ENCODE results near the gene FCMR.
A peak's percentile ranks its signal among the peaks of the same experiment; 100 is the strongest.

The FCMR gene

DNA sequence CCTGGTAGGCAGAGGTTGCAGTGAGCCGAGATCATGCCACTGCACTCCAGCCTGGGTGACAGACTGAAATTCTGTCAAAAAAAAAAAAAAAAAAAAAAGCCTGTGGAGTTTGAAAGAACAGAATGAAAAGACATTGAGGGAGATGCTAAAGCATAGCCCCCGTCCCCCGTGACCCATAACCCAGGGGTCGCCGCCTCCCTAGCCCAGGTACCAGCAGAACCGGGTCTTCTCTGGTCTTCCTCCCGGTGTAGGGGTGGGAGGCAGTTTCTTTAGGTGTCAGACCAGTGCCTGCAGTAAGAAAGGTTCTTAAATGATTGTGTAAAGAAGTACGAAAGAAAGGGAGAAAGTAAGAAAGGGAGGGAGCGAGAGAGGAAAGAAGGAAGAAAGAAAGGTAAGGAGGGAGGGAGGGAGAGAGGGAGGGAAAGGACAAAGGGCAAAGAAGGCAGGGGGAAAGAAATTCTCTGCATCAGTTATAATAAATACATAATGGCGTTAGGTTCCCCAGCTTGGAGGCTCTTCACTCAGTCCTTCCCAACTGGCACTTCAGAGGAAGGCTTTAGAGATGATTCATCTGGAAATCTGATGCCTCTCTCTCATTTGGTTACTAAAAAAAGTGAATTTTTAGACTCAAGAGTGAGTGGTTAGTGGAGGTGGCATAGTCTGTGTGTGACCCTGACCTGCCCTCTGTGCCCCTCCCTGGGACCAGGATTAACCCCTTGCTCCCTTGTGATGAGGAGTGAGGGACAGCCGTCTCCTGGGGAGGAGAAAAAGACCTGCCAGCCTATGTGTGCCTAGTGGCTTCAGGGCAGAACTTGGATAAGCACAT, 23.4 kb downstream of the FCMR start:
- DNase-seq (ENCODE audit: insufficient read length, low spot score) (no peak), FAIRE-seq (no peak)
- TF ChIP-seq POLR2AphosphoS5 (IDR thresholded peaks at IDR 0.05; ENCODE audit: low read depth, low read length), result no peak
- TF ChIP-seq POLR2A (IDR thresholded peaks at IDR 0.05; ENCODE audit: low read depth, low read length), result no peak
- no peak for TF ChIP-seq SPI1 (IDR thresholded peaks at IDR 0.05; ENCODE audit: low read depth, low read length)
- no peak for TF ChIP-seq TAF1 (IDR thresholded peaks at IDR 0.05; ENCODE audit: low read depth, low read length)

DNA sequence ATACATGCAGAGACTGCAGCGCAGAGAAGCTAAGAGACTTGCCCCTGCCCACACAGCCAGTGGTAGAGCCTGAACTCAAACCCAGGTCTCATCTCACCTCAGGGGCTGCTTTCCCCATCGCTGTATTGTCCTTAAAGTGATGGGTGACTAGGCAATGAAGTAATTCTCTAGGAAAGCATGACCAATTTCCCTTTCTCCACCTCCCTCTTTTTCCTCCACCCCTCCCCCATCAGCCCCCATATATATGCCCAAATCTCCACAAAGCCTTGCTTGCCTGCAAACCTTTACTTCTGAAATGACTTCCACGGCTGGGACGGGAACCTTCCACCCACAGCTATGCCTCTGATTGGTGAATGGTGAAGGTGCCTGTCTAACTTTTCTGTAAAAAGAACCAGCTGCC, 24.6 kb downstream of the FCMR start, which contains the start of gene IL24:
Gene IL24, plus strand, starts transcription at position 269 of the 400 bp plus-strand sequence. CDS start 390 bp downstream, outside the sequence.
- TF ChIP-seq TAF1 (IDR thresholded peaks at IDR 0.05; ENCODE audit: low read depth, low read length) (no peak), SPI1 (IDR thresholded peaks at IDR 0.05; ENCODE audit: low read depth, low read length) (no peak), PAX5 (IDR thresholded peaks at IDR 0.05; ENCODE audit: insufficient read depth, low read length, severe bottlenecking) (no peak), POU2F2 (IDR thresholded peaks at IDR 0.05; ENCODE audit: low read depth, low read length) (no peak), POLR2AphosphoS5 (IDR thresholded peaks at IDR 0.05; ENCODE audit: low read depth, low read length) (no peak), POLR2A (IDR thresholded peaks at IDR 0.05; ENCODE audit: low read depth, low read length) (no peak)
- FAIRE-seq (no peak), DNase-seq (ENCODE audit: insufficient read length, low spot score) (no peak)

DNA sequence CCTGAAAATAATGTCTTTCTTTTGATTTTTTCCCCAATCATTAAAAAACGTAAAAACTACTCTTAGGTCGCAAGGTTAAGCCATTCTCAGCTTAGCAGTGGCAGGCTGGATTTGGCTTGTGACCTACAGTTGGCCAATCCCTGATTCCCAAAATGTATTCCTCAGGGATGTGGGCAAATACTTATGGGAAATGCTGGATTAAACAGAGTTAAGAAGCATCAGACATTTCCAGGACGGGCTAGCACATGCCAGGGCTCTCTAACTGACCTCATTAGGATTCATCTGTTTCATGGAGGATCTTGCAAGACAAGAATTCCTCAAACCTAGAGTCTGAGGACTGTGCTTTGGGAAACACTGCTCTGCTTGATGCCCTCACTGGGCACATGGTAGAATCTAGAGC, 25.5 kb downstream of the FCMR start:
- FAIRE-seq, result no peak
- no peak for DNase-seq (ENCODE audit: insufficient read length, low spot score)
- TF ChIP-seq POU2F2 (IDR thresholded peaks at IDR 0.05; ENCODE audit: low read depth, low read length) (no peak), TAF1 (IDR thresholded peaks at IDR 0.05; ENCODE audit: low read depth, low read length) (no peak), POLR2AphosphoS5 (IDR thresholded peaks at IDR 0.05; ENCODE audit: low read depth, low read length) (no peak), SPI1 (IDR thresholded peaks at IDR 0.05; ENCODE audit: low read depth, low read length) (no peak)

DNA sequence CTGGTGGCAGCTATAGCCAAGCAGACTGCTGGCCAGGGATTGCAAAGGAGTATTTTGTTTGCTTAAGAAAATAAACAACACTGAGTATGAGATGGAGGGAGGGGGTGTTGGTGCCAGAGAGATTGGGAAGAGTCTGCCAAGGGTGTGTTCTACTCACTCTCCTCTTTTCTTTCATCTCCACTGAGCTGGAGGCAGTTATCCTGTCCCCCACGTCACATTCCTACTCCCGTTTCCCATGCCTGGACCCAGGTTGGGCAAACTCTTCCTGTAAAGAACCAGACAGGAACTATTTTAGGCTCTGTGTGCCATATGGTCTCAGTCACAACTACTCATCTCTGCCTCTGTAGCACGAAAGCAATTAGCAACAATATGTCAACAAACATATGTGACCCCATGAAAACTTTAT, 25.9 kb downstream of the FCMR start:
- DNase-seq (ENCODE audit: insufficient read length, low spot score) (no peak), FAIRE-seq (no peak)
- TF ChIP-seq SPI1 (IDR thresholded peaks at IDR 0.05; ENCODE audit: low read depth, low read length), result no peak
- no peak for TF ChIP-seq POU2F2 (IDR thresholded peaks at IDR 0.05; ENCODE audit: low read depth, low read length)
- no peak for TF ChIP-seq PAX5 (IDR thresholded peaks at IDR 0.05; ENCODE audit: insufficient read depth, low read length, severe bottlenecking)
- TF ChIP-seq TAF1 (IDR thresholded peaks at IDR 0.05; ENCODE audit: low read depth, low read length), result no peak
- no peak for TF ChIP-seq POLR2AphosphoS5 (IDR thresholded peaks at IDR 0.05; ENCODE audit: low read depth, low read length)
- no peak for TF ChIP-seq POLR2A (IDR thresholded peaks at IDR 0.05; ENCODE audit: low read depth, low read length)

DNA sequence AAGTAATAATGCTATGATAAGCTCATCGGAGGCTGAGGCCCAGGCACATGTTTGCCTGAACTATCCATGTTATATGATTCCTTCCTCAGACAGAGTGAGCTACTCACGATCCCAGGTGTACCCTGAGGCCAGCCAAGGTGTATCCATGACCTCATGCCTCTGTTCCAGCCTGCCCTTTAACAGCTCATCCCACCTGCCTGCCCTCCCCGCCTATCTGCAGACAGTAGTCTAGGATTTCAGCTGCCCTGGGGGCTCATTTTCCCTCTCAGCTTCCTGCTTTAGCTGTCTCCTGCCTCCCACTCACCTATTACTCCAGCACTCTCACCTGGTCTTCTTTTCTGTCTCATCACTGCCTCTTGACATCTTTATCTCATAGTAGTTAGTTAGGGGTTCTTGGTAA, 26.4 kb downstream of the FCMR start:
- DNase-seq (ENCODE audit: insufficient read length, low spot score) (no peak), FAIRE-seq (no peak)
- TF ChIP-seq PAX5 (IDR thresholded peaks at IDR 0.05; ENCODE audit: insufficient read depth, low read length, severe bottlenecking), result no peak
- no peak for TF ChIP-seq POU2F2 (IDR thresholded peaks at IDR 0.05; ENCODE audit: low read depth, low read length)

DNA sequence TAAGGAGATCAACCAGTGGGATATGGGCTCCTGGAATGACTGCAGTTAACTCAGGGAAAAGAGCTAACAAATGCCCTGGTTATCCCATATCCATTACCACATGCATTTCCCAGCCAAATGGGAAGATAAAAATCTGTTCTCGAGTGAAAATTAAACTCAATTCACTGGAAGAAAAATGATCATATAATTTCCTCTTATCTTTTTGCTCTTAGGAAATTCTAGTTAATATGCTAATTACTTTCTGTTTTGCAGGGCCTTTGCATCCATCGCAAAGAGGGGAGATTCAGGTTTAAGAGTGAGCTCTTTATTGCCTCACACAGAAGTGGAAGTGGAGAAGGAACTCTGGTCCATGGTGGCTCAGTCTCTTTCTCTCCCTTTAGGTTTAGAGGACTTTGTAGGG, 28.4 kb downstream of the FCMR start:
- no peak for DNase-seq (ENCODE audit: insufficient read length, low spot score)
- TF ChIP-seq POU2F2 (IDR thresholded peaks at IDR 0.05; ENCODE audit: low read depth, low read length), result no peak
- FAIRE-seq, result no peak

DNA sequence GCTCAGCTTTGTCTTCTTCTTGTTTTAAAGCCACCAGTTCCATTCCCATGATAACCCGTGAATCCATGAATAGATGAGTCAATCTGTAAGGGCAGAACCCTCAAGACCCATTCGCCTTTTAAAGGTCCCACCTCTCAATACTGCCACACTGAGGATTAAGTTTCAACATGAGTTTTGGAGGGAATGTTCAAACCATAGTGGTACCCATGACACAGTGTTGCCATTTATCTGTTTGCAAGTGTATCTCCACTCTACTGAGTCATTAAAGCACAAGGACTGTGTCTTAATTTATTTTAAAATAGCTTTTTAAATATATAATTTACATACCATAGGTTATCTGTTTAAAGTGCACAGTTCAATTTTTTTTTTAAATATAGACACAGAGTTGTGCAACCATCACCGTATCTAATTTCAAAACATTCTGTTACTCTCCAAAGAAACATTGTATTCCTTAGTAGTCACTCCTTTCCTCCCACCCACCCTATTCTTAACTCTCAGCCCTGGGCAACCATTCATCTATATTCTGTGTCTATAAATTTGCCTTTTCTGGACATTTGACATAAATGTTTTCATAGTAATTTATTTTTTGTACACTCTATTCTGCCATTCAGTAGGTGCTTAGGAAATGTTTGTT, 29.3 kb downstream of the FCMR start:
- FAIRE-seq (no peak), DNase-seq (ENCODE audit: insufficient read length, low spot score) (no peak)
- no peak for TF ChIP-seq POLR2A (IDR thresholded peaks at IDR 0.05; ENCODE audit: low read depth, low read length)
- no peak for TF ChIP-seq POU2F2 (IDR thresholded peaks at IDR 0.05; ENCODE audit: low read depth, low read length)
- TF ChIP-seq TAF1 (IDR thresholded peaks at IDR 0.05; ENCODE audit: low read depth, low read length), result no peak
- no peak for TF ChIP-seq PAX5 (IDR thresholded peaks at IDR 0.05; ENCODE audit: insufficient read depth, low read length, severe bottlenecking)
- TF ChIP-seq POLR2AphosphoS5 (IDR thresholded peaks at IDR 0.05; ENCODE audit: low read depth, low read length), result no peak
- TF ChIP-seq SPI1 (IDR thresholded peaks at IDR 0.05; ENCODE audit: low read depth, low read length), result no peak

DNA sequence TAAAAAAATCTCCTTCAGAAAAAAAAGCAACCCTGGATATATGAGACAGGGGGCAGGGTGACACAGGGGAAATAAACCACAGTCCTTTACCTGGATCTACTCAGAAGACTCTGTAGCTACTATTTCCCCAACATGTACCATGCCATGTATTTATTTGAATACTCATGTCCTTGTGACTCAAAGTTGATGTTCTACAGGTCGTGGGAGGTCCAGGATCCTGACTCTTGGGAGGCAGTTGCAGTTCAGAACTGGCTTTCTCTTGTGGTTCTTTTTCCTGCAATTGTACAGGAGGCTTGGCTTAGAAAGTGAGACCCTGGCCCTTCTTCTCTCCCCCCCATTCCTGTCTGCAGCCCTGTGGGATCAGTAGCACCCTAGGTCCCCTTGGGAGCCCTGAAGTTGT, 30.3 kb downstream of the FCMR start:
- no peak for TF ChIP-seq POLR2AphosphoS5 (IDR thresholded peaks at IDR 0.05; ENCODE audit: low read depth, low read length)
- TF ChIP-seq TAF1 (IDR thresholded peaks at IDR 0.05; ENCODE audit: low read depth, low read length), result no peak
- no peak for TF ChIP-seq SPI1 (IDR thresholded peaks at IDR 0.05; ENCODE audit: low read depth, low read length)
- no peak for TF ChIP-seq POU2F2 (IDR thresholded peaks at IDR 0.05; ENCODE audit: low read depth, low read length)
- no peak for TF ChIP-seq PAX5 (IDR thresholded peaks at IDR 0.05; ENCODE audit: insufficient read depth, low read length, severe bottlenecking)
- no peak for TF ChIP-seq POLR2A (IDR thresholded peaks at IDR 0.05; ENCODE audit: low read depth, low read length)
- no peak for DNase-seq (ENCODE audit: insufficient read length, low spot score)
- FAIRE-seq, result no peak

DNA sequence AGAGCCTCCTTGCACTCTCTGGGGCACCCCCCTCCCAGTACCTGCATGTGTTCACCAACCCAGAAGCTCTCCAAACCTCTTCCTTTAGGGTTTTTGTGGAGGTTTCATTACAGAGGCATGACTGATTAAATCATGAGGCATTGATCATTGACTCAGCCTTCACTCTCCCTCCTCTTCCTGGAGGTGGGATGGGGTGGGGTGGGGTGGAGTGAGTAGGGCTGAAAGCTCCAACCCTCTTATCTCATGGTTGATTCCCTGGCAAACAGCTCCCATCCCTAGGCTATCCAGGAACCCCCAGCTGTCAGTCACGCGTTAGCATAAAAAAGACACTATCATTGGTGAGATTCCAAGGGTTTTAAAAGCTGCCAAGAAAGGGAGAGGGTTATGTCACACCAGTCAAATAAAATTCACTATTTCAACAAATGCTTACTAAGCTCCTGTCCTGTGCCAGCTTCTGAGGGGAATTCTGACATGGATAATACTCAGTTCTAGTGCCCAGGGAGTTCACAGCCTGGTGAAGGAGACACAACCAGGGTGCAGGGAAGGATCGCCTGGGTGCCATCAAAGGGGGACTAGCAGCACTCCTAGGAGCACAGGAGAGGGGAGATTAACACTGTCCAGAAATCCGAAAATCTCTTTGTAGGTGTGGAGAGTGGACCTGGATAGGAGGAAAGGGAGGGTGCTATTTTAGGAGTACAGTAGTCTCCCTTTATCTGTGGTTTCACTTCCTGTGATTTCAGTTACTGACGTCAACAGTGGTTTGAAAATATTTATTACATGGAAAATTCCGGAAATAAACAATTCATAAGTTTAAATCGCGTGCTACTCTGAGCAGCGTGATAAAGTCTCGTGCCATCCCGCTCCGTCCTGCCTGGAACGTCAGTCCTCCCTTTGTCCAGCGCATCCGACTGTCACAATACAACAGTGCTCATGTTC, 31.3 kb downstream of the FCMR start:
- no peak for TF ChIP-seq PAX5 (IDR thresholded peaks at IDR 0.05; ENCODE audit: insufficient read depth, low read length, severe bottlenecking)
- no peak for TF ChIP-seq POU2F2 (IDR thresholded peaks at IDR 0.05; ENCODE audit: low read depth, low read length)
- peak; percentile 47 for TF ChIP-seq SPI1 (IDR thresholded peaks at IDR 0.05; ENCODE audit: low read depth, low read length)
- no peak for TF ChIP-seq TAF1 (IDR thresholded peaks at IDR 0.05; ENCODE audit: low read depth, low read length)
- TF ChIP-seq POLR2A (IDR thresholded peaks at IDR 0.05; ENCODE audit: low read depth, low read length), result no peak
- FAIRE-seq (peak; percentile 23), DNase-seq (ENCODE audit: insufficient read length, low spot score) (no peak)

All from GM12891 (cell line).